NCI-H1930 (cell line): ENCODE measurements around the gene TCF7L1.

ENCODE experiments used
- DNase-seq, 2 experiments: peaks; one replicate each; lab custom pipeline; 2025; lab: John Stamatoyannopoulos, UW

TCF7L1 gene

GRCh38 chr2:85355521-85355920 lies 222.3 kb downstream of the TCF7L1 start:
- DNase-seq = no peak

GRCh38 chr2:85356186-85356585 lies 223.0 kb downstream of the TCF7L1 start:
- DNase-seq = no peak

GRCh38 chr2:85357736-85358135 lies 224.5 kb downstream of the TCF7L1 start:
- DNase-seq = no peak
